Measurements from ENCODE around the gene SLC25A39. TPM values are rescaled to one million over a fixed set of nuclear protein-coding genes. Genes with fewer than 3 reads are reported as not detected.
A peak's percentile ranks its signal among the peaks of the same experiment; 100 is the strongest.
"Not testable (repeated sequence)": the region's sequence is repeated elsewhere in the genome, so short reads cannot be mapped to it uniquely, and the experiment has no call there.

The SLC25A39 gene
- total RNA-seq, 1 donor from 2014 or later, result 61.2 TPM

GRCh38 chr17:44367231-44367979 is 42.8 kb upstream of the SLC25A39 start:
- H3K9me3 ChIP-seq (ENCODE audit: low read depth), result no peaks in the 10 kb centered on the region
- H2AFZ ChIP-seq (replicated peaks), result no peak overlapping the region
- H4K20me1 ChIP-seq (ENCODE audit: low read depth), result peaks cover 6% of the 10 kb centered on the region
- no peak overlapping the region for H3K27ac ChIP-seq
- peaks cover 11% of the 10 kb centered on the region for H3K79me2 ChIP-seq (ENCODE audit: low read depth)
- no peak overlapping the region for H3K27ac Mint-ChIP-seq
- peaks cover 26% of the 10 kb centered on the region for H3K27me3 Mint-ChIP-seq (ENCODE audit: insufficient read depth, low read depth)
- no peaks in the 10 kb centered on the region for H3K36me3 ChIP-seq
- no peak overlapping the region for H3K4me3 ChIP-seq
- H3K27me3 ChIP-seq, result peaks cover 33% of the 10 kb centered on the region
- H3K36me3 Mint-ChIP-seq, result no peaks in the 10 kb centered on the region
- no peak overlapping the region for H3K9ac ChIP-seq
- H3F3A ChIP-seq (ENCODE audit: low read depth), result peaks cover 10% of the 10 kb centered on the region
- H3K4me3 Mint-ChIP-seq, result no peak overlapping the region
- peaks cover 8% of the 10 kb centered on the region for H3K4me1 Mint-ChIP-seq
- H3K4me2 ChIP-seq, result no peak overlapping the region
- peaks cover 3% of the 10 kb centered on the region for H3K4me1 ChIP-seq
- DNase-seq (ENCODE audit: low spot score), result no peak
- TF ChIP-seq EZH2 (IDR thresholded peaks at IDR 0.05), result no peak
- TF ChIP-seq EZH2phosphoT487 (IDR thresholded peaks at IDR 0.05), result no peak
- TF ChIP-seq, protein P1, sequence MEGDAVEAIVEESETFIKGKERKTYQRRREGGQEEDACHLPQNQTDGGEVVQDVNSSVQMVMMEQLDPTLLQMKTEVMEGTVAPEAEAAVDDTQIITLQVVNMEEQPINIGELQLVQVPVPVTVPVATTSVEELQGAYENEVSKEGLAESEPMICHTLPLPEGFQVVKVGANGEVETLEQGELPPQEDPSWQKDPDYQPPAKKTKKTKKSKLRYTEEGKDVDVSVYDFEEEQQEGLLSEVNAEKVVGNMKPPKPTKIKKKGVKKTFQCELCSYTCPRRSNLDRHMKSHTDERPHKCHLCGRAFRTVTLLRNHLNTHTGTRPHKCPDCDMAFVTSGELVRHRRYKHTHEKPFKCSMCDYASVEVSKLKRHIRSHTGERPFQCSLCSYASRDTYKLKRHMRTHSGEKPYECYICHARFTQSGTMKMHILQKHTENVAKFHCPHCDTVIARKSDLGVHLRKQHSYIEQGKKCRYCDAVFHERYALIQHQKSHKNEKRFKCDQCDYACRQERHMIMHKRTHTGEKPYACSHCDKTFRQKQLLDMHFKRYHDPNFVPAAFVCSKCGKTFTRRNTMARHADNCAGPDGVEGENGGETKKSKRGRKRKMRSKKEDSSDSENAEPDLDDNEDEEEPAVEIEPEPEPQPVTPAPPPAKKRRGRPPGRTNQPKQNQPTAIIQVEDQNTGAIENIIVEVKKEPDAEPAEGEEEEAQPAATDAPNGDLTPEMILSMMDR (IDR thresholded peaks at IDR 0.05), result no peak
- peaks cover 3% of the 10 kb centered on the region for H3K9me3 Mint-ChIP-seq

- Histone ChIP-seq H3K27me3 (peaks cover 33% of the 10 kb centered on the region), H4K20me1 (ENCODE audit: low read depth) (peaks cover 30% of the 10 kb centered on the region), H3F3A (ENCODE audit: low read depth) (peaks cover 26% of the 10 kb centered on the region), H3K79me2 (ENCODE audit: low read depth) (peaks cover 34% of the 10 kb centered on the region), H3K4me1 (peaks cover 27% of the 10 kb centered on the region)
- not testable (repeated sequence) for H3K36me3 Mint-ChIP-seq; DNase-seq (ENCODE audit: low spot score); H3K9me3 Mint-ChIP-seq; H3K36me3 ChIP-seq; H2AFZ ChIP-seq (replicated peaks); H3K27ac Mint-ChIP-seq; H3K4me2 ChIP-seq; H3K4me3 ChIP-seq; H3K27ac ChIP-seq; H3K9ac ChIP-seq; H3K9me3 ChIP-seq (ENCODE audit: low read depth)
- peaks cover 26% of the 10 kb centered on the region for H3K27me3 Mint-ChIP-seq (ENCODE audit: insufficient read depth, low read depth)
- peak overlapping the region; percentile 93 for H3K4me3 Mint-ChIP-seq
- H3K4me1 Mint-ChIP-seq, result peaks cover 28% of the 10 kb centered on the region
Measured at GRCh38 chr17:44365051-44365450, 40.4 kb upstream of the SLC25A39 start.

DNA sequence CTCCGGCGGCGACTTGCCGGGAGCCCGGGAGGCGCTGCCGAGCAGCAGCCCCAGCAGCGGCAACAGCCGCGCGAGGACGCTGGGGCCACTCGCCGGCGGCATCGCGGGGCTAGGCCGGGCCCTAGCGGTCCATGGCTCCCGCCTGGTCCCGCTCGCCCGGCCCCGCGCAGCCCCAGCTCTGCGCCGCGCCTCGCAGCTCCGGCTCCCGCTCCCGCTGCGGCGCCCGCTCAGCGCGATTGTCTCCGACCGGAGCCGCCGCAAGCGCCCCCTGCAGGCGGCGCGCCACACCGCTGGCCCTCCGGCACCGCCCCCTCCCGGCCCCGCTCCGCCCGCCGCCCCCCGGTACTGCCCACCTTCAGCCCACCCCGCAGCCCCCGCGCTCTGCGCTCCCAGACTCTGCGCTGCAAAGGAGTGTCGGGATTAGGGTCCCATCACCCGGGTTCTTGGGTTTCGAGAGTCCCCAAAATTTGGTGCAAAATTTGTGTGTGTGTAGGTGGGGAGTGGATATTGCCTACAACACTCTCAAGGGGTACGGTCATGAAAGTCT is 39.1 kb upstream of the SLC25A39 start, which contains the start of gene FAM171A2:
Gene FAM171A2, minus strand, starts transcription at position 241 of the 547 bp plus-strand sequence. Its CDS starts 139 bp downstream, at position 102.
- Histone ChIP-seq H3K4me3 (peak within 1 kb of the TSS; percentile 94), H3K9me3 (ENCODE audit: low read depth) (no peaks in the 10 kb centered on the region), H3K79me2 (ENCODE audit: low read depth) (peaks cover 48% of the 10 kb centered on the region), H3K27me3 (peaks cover 33% of the 10 kb centered on the region), H3K4me2 (peak within 1 kb of the TSS; percentile 96), H3K36me3 (no peaks in the 10 kb centered on the region), H4K20me1 (ENCODE audit: low read depth) (peaks cover 43% of the 10 kb centered on the region), H3F3A (ENCODE audit: low read depth) (peaks cover 26% of the 10 kb centered on the region), H2AFZ (replicated peaks) (peak within 1 kb of the TSS; percentile 92), H3K9ac (peak within 1 kb of the TSS; percentile 69), H3K27ac (no peak within 1 kb of the TSS), H3K4me1 (peaks cover 30% of the 10 kb centered on the region)
- peak within 1 kb of the TSS; percentile 93 for H3K4me3 Mint-ChIP-seq
- peak; percentile 93 for DNase-seq (ENCODE audit: low spot score)
- no peaks in the 10 kb centered on the region for H3K9me3 Mint-ChIP-seq
- peaks cover 20% of the 10 kb centered on the region for H3K27me3 Mint-ChIP-seq (ENCODE audit: insufficient read depth, low read depth)
- H3K27ac Mint-ChIP-seq, result peak within 1 kb of the TSS; percentile 93
- peaks cover 31% of the 10 kb centered on the region for H3K4me1 Mint-ChIP-seq
- TF ChIP-seq EZH2phosphoT487 (IDR thresholded peaks at IDR 0.05), result no peak
- TF ChIP-seq, protein P1 (IDR thresholded peaks at IDR 0.05), result peak; percentile 75
- H3K36me3 Mint-ChIP-seq, result peaks cover 2% of the 10 kb centered on the region

Data from neural progenitor cell (in vitro differentiated cells).